Activated effector memory CD4-positive, alpha-beta T cell treated with Interleukin-2 at 50 U/mL for 16 hours (primary cell): ENCODE data around the gene DSCAML1.

ENCODE experiments used
- DNase-seq: peaks from one replicate; pipeline ENCODE4 v3.0.0-alpha.2; 2020

Gene DSCAML1

GRCh38 chr11:117538263-117539135, 258.5 kb downstream of the DSCAML1 start:
- DNase-seq, result no peak

- DNase-seq, result no peak
Measured at GRCh38 chr11:117535850-117536411, 261.1 kb downstream of the DSCAML1 start.

GRCh38 chr11:117535201-117535849, 261.7 kb downstream of the DSCAML1 start:
- no peak for DNase-seq

GRCh38 chr11:117532568-117532967, 264.4 kb downstream of the DSCAML1 start:
- DNase-seq, result no peak

- DNase-seq, result no peak
Measured at GRCh38 chr11:117529816-117530215, 267.2 kb downstream of the DSCAML1 start.

GRCh38 chr11:117528097-117528721, 268.8 kb downstream of the DSCAML1 start:
- no peak for DNase-seq

GRCh38 chr11:117527271-117527670, 269.7 kb downstream of the DSCAML1 start:
- no peak for DNase-seq

- DNase-seq, result no peak
Measured at GRCh38 chr11:117525866-117526542, 271.0 kb downstream of the DSCAML1 start.

GRCh38 chr11:117524468-117525183, 272.4 kb downstream of the DSCAML1 start:
- no peak for DNase-seq

GRCh38 chr11:117523680-117524079, 273.3 kb downstream of the DSCAML1 start:
- DNase-seq, result no peak

GRCh38 chr11:117521974-117522373, 275.0 kb downstream of the DSCAML1 start:
- DNase-seq, result no peak

- DNase-seq, result no peak
Measured at GRCh38 chr11:117520966-117521365, 276.1 kb downstream of the DSCAML1 start.

- DNase-seq, result no peak
Measured at GRCh38 chr11:117520201-117520600, 276.8 kb downstream of the DSCAML1 start.

GRCh38 chr11:117519590-117519989, 277.4 kb downstream of the DSCAML1 start:
- DNase-seq, result no peak

GRCh38 chr11:117519170-117519569, 277.8 kb downstream of the DSCAML1 start:
- no peak for DNase-seq

GRCh38 chr11:117518455-117518854, 278.6 kb downstream of the DSCAML1 start:
- DNase-seq, result no peak

- DNase-seq, result no peak
Measured at GRCh38 chr11:117517097-117517496, 279.9 kb downstream of the DSCAML1 start.

GRCh38 chr11:117515892-117516787, 280.9 kb downstream of the DSCAML1 start:
- no peak for DNase-seq

- no peak for DNase-seq
Measured at GRCh38 chr11:117514256-117514655, 282.8 kb downstream of the DSCAML1 start.

- DNase-seq, result no peak
Measured at GRCh38 chr11:117513666-117514065, 283.4 kb downstream of the DSCAML1 start.

- DNase-seq, result no peak
Measured at GRCh38 chr11:117511931-117512539, 285.0 kb downstream of the DSCAML1 start.
